GM23248 (cell line): ENCODE results near the gene PREX1.

Experiments
- EZH2 ChIP-seq: fragments of 200-600 bp; sonication (generic); IDR thresholded peaks from 2 replicates; pipeline ENCODE4 v1.6.1; 2018; ENCODE audit warnings: antibody characterized with exemption, mild to moderate bottlenecking; ENCODE audit not compliant: insufficient read depth, poor library complexity, severe bottlenecking
- EZH2phosphoT487 ChIP-seq: fragments of 200-600 bp; sonication (generic); IDR thresholded peaks from 2 replicates; pipeline ENCODE4 v1.6.1; 2018; ENCODE audit warnings: antibody characterized with exemption, moderate library complexity, mild to moderate bottlenecking, low read depth; ENCODE audit not compliant: insufficient read depth

DNA sequence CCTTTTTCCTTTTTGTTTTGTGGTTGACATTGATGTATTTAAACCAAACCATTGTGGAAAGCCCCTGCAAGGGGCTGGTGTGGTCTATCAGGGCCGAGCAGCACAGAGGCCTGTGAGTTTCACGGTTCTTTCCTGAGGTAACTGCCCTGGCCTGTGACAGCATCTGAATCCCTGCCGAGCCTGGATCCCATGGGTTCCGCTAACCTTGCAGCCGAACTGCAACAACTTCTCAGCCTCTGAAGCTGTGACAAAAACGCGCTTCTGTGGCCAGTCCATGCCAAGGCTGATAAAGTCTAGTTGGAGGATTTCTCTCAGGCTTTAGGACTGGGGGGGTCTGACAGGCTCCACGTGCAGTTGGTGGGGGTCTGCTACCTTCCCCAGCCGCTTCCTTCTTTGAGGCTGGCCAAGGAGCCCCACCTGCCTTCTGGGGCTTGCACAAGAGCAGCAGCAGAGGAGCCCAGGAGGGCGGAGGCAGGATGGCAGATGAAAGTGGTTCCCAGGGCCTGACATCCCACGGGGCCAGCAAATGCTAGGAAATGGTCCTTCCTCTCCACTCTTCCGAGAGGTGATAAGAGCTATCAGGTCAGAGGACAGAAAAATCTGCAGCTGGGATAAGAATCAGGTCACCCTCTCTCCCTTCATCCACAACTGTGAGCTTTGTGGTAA lies 150.9 kb downstream of the PREX1 start:
- no peak for TF ChIP-seq EZH2phosphoT487
- TF ChIP-seq EZH2 = no peak
